Dermis microvascular lymphatic vessel endothelial cell (primary cell): ENCODE measurements around the gene GCAT. TPM values are rescaled to one million over a fixed set of nuclear protein-coding genes. Genes with fewer than 3 reads are reported as not detected.
"Not testable (repeated sequence)": the region's sequence is repeated elsewhere in the genome, so short reads cannot be mapped to it uniquely, and the experiment has no call there.

Experiments
- DNase-seq, 2 donors: peaks; one replicate each; pipeline versions ENCODE4 v3.0.0 to v3.0.0-alpha.2; 2010; ENCODE audit warnings: low read depth in 2 of 2
- total RNA-seq: library from RNA; depleted of rRNA; stranded (reverse); fragments of >200 nt; gene quantifications from 2 replicates; pipeline ENCODE4 v1.2.1, GENCODE V29; 2014

GCAT gene
- total RNA-seq, 1 donor from 2014 or later: 24.6 TPM

DNA sequence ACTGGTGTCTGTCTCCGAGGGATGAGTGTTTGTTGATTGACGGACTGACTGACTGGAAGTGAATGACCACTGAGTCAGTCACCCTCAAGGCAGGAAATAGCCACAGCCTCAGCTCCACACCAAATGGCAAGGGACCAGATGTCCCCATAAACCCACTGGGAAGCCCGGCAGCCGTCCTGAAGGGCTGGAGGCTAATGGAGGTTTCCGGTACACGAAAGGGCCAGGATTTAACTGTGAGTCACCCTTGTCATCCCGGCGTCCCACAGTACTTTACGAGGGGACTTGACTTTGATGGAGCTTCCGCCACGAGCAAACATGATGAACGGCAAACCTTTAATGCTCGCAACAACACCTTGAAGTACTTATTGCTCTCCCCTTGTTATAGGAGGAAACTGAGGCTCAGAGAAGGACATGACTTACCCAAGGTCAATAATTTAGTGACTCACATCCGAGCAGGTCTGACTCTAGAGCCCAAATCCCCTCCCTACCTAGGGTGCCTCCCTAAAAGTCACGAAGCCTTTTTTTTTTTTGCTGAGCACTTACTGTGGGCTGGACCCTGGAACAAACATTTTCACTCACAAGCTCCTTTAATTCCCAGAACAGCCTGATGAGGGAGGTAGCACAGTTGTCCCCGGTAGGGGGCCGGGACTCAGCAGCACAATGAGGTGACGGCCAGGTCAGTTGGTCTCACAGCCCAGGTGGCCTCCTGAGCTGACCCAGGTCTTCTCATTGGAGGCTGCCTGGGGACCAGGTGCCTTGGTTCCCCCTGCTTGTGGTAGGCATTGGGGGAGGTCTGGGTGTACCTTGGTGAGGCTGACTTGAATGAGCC lies 25.2 kb upstream of the GCAT start:
- peak in 1 of 2 donors; percentile 73 for DNase-seq

DNA sequence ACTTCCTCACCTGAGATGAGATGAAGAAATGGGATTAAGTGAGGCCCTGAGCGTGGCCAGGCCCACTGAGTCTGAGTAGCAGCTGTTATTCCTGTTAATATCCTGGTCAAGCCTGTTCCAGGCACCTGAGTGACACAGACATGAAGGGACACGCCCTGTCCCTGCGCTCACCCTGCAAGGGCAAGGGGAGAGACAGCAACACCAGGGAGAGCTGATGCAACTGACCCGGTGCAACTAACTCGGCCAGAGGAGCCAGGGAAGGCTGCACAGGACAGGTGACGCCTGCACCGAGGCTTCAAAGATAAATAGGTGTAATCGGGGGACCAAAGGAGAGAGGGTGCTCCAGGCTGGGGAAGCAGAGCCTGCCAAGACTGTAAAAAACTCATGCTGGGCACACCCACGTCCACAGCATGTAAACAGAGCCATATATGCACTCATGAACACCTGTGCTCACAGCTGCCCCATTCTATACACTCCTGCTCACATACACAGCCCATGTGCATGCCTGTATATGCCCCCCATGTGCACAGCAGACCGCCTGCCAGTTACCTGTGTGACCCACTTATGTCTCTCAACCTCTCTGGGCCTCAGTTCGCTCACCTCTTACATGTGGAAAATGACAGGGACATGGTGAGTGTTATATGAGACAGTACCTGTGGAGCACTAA lies 22.8 kb upstream of the GCAT start:
- DNase-seq: no peak

DNA sequence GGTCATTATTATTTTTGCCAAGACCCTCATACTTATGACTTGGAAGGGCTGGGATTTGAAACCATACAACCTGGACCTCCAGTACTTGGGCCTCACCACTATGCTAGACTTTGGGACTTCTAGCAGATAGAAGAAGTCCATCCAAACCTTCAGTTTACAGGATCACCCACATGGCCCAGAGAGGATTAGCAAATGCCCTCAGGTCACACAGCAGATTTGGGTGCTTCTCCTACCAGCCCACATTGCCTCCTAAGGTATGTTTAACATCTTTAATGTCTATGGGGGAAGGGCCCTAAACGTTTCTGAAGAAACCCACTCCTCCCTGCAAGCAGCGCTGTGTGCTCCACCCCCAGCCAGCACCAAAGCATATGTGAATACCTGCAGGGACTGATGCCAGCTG lies 17.5 kb upstream of the GCAT start:
- no peak for DNase-seq

DNA sequence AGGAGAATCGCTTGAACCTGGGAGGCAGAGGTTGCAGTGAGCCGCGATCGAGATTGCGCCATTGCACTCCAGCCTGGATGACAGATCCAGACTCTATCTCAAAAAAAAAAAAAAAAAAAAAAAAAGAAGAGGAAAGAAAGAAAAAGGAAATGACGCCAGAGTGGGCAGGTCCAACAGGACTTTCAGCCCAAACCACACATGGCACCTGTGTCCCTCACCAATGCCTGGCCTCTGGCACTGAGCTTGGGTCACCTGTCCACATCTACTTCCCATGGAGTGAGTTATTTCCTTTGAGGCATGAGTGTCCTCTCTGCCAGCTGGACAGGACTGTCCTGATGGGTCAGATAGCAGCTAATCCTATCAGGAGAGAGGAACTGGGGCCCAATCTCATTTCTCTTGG lies 15.2 kb upstream of the GCAT start:
- no peak for DNase-seq

DNA sequence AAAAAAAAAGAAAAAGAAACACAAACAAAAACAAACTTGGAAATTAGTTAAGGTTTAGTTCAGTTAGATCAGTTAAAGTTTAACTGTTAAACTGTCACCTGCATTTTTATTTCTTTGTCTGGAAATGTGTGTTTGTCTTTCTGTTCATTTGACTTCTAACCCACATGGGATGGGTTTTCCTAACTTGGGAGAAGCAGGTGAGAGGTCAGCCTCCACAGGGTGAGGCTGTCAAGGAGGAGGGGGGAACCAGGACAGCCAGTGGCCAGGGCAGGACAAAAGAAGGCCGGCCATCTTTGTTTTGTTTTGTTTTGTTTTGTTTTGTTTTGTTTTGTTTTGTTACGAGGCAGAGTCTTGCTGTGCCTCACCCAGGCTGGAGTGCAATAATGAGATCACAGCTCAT lies 13.4 kb upstream of the GCAT start:
- no peak for DNase-seq

DNA sequence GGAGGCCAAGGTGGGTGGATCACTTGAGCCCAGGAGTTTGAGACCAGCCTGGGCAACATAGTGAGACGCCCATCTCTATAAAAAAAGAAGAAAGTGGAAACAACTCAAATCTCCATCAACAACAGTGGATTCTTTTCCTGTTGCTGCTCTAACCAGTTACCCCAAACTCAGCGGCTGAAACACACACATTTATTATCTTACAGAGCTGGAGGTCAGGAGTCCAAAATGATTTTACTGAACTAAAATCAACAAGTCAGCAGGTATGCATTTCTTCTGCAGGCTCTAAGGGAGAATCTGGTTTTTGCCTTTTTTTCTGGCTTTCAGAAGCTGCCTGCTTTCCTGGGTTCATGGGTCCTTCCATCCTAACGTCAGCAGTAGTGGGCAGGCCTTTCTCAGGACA lies 11.7 kb upstream of the GCAT start:
- DNase-seq: no peak

DNA sequence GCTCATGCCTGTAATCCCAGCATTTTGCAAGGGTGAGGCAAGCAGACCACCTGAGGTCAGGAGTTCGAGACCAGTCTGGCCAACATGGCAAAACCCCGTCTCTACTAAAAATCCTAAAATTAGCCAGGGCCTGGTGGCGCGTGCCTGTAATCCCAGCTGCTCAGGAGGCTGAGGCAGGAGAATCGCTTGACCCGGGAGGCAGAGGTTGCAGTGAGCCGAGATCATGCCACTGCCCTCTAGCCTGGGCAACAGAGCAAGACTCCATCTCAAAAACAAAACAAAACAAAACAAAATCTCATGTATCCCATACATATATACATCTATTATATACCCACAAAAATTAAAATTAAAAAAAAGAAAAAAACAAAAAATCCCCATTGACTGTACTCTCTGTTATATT lies 10.5 kb upstream of the GCAT start:
- not testable (repeated sequence) for DNase-seq

DNA sequence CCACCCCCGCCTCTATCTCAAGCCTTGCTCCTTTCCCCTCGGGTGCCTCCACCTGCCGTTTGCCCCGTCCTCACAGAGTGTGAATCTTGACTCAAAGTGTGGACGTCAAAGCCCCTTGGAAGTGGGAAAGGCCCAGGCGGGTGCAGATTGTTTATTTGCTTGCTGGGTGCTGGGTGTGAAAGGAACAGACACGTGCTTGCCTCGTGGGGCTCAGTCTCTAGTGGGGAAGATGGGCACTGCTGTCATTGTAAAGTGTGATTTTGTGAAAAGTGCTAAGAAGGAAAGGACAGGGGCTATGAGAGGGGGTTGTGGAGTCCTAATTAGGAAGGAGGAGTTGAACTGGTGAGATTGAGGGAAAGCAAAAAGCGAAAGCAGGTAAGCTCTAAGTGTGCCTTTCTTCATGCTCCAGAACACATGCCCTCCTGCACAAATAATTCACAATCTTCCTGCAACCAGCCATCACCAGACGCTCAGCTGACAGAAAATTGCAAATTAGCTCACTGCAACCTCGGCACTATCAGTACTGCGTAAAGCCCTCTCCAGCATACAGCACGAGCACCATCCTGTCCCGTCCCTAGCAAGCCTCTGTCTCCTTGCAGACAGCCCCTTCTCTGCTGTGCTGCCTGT lies 9.7 kb upstream of the GCAT start:
- DNase-seq: no peak

DNA sequence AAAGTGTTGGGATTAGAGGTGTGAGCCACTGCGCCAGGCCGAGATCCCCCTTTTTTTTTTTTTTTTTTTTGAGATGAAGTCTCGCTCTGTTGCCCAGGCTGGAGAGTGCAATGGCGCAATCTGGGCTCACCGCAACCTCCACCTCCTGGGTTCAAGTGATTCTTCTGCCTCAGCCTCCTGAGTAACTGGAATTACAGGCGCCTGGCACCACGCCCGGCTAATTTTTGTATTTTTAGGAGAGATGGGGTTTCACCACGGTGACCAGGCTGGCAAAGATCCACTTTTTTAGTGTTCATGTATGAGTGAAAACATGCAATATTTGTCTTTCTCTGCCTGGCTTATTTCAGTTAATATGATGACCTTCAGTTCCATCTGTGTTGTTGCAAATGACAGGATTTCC lies 7.8 kb upstream of the GCAT start:
- DNase-seq: not testable (repeated sequence)

DNA sequence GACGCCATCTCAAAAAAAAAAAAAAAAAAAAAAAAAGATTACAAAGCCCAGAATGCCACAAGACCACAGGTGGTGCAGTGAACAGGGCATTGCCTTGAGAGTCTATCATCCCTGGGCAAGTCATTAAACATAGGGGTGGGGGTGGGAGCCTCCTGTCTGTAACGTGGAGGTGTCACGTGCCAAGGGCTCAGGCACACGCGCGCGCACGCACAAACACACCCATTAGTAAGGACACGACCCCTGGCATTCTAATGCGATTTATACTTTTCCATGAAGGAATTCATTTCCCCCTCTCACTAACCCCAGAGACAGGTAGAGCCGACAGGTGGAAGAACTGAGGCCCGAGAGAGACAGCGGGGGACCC lies 5.8 kb upstream of the GCAT start:
- DNase-seq: no peak

DNA sequence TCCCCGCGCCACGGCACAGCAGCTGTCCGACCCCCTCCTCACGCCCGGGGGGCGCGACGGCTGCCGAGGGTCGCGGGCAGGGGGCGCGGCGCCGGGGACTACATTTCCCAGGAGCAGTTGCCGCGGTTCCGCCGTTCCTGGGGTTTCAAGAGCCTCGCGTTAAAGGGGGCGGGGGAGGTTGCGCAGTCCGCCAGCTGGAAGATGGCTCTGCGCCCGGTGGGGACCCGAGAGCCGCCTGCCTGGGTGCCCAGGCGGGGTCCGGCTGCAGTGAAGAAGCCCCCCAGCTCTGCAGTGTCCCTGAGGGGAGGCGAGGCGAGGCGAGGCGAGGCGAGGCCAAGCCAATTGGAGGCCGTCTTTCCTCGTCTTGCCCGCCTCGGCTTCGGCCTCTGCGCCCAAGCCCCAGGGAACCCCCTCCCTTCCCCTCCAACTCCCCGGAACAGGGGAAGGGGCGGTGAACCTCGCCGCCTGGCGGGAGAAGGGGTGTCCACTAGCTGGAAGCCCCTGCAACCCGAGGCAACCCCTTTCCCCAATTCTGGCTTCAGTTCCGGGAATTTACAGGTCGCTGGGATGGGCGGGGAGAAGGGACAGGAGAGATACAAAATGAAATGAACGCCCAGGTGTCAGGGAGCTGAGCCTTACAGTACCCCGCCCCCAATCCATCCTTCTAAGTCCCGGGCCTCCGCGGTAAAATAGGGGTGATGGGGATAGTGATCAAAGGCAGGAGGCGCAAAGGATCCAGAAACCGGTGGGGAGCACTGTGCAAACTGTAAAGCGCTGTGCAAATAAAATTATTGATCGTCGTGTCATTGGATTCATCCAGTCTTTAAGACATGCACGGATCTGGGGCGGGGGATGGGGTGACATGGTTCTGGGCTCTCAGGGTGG lies 5.2 kb upstream of the GCAT start:
- DNase-seq: peak in 1 of 2 donors; percentile 53

DNA sequence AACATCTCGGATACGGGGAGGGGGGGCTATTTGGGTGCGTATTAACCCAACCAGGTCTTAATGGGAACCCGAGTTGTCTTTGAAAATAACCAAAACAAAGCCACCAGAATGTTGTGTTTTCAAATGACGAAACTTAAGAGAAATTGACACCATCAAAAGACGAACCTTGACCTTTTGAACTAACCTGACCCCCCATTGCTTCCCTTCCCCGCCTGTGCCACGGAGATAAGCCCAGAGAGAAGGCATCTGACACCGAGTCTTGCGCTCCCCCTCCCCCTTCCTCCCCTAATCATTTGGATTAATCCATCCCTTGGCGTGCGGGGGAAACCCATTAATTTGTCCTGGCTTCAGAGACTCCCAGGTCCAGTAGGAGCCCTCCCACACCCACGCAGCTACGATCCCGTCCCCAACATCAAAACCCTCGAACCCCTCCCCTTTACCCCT lies 4.5 kb upstream of the GCAT start:
- DNase-seq: no peak

DNA sequence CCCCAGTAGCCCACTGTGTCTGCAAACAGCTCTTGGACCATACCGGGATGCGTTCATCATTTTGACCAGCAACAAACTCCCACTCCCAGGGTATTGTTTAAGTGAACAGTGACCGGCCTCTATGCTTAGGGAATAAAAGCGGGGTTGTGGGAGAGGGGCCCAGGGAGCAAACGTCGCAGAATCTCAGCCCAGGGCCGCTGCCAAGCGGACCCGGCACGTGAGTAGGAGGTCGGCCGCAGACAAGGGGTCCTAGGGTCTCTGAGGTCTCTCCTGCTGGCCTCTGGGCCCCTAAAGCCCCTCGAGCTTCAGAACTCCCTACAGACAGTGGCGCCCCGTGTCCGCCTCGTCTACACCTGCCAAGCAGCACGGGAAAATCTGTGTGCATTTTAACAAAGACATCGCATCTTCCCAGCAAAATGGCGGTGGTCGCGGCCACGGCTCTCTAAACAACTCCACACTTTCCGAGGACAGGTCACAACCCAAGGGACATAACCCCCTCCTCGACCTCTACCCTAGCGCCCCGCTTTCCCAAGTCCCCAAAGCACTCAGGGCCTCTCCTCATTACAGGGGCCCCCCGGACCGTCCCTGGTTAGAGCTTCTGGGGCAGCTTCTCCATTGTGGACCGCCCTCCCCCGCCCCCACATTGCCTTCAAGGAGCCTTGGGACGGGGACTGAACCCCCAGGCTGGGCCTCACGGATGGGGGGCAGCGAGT lies 3.9 kb upstream of the GCAT start:
- no peak for DNase-seq

DNA sequence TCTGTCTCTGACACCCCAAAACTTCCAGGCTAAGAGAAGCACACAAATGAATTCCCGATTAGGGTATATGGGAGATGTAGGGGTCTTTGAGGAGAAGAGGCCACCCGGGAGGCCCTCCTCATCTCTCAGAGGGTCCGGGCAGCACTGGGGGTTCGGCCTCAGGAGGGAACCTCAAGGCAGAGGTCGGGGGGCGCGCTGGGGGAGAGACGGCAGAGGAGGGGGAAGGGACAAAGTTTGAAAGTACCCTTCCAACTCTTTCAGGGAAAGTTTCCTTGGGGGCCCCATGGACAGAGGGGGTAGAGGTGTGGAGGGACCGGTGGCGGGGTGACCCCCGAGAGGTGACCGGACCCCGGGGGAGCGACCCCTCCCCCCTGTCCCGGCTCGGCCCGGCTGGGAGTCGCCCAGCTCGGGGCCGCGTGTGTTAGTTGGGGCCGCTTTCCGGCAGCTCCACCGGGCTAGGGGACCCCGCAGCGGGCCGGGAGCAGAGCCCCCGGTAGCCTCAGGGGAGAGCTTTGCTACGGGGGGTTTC lies 3.3 kb upstream of the GCAT start:
- no peak for DNase-seq

DNA sequence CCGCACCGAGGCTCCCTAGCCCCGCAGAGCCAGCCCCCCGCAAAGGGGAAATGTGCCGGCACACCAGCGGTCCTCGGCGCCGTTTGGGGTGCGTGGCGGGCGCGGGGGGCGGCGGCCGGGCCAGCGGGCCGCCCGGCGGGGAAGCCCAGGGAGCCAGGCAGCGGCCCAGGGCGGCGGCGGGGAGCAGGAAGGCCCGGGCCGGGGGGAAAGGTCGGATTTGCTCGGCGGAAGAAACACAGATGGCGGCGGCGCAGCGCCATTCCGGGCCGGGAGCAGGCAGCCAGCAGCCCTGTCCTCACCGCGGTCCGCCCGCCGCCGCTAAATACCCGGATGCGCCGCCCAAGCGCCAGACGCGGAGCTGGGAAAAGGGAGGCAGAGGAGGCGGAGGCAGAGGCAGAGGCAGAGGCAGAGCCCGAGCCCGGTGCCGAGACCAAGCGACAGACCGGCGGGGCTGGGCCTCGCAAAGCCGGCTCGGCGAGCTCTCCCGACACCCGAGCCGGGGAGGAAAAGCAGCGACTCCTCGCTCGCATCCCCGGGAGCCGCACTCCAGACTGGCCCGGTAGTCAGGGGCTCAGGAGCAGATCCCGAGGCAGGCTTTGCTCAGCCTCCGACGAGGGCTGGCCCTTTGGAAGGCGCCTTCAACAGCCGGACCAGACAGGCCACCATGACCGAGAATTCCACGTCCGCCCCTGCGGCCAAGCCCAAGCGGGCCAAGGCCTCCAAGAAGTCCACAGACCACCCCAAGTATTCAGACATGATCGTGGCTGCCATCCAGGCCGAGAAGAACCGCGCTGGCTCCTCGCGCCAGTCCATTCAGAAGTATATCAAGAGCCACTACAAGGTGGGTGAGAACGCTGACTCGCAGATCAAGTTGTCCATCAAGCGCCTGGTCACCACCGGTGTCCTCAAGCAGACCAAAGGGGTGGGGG lies 2.6 kb upstream of the GCAT start:
- peak; percentile 61 to 88 for DNase-seq

DNA sequence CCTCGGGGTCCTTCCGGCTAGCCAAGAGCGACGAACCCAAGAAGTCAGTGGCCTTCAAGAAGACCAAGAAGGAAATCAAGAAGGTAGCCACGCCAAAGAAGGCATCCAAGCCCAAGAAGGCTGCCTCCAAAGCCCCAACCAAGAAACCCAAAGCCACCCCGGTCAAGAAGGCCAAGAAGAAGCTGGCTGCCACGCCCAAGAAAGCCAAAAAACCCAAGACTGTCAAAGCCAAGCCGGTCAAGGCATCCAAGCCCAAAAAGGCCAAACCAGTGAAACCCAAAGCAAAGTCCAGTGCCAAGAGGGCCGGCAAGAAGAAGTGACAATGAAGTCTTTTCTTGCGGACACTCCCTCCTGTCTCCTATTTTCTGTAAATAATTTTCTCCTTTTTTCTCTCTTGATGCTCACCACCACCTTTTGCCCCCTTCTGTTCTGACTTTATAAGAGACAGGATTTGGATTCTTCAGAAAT lies 1.9 kb upstream of the GCAT start:
- no peak for DNase-seq

DNA sequence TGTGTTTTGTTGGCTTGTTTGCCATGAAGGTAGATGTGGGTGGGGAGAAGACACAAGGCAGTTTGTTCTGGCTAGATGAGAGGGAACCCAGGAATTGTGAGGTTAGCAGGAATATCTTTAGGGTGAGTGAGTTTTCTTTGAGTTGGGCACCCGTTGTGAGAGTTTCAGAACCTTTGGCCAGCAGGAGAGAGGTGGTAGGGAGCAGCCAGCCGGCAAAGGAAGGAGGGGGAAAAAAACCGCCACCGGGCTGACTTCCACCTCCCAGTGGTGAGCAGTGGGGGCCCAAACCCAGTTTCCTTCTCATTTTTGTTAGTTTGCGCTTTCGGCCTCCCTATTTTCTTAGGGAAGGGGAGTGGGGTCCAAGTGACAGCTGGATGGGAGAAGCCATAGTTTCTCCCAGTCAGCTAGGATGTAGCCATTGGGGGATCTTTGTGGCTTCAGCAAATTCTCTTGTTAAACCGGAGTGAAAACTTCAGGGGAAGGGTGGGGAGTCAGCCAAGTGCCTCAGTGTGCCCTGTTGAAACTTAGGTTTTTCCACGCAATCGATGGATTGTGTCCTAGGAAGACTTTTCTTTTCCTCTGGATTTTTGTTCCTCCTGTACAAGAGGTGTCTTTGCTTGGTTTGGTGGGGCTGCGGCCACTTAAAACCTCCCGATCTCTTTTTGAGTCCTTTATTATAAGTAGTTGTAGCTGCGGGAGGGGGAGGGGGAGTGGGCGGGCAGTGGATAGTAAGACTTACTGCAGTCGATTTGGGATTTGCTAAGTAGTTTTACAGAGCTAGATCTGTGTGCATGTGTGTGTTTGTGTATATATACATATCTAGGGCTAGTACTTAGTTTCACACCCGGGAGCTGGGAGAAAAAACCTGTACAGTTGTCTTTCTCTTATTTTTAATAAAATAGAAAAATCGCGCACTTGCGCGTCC lies 1.1 kb upstream of the GCAT start:
- peak in 1 of 2 donors; percentile 36 for DNase-seq

DNA sequence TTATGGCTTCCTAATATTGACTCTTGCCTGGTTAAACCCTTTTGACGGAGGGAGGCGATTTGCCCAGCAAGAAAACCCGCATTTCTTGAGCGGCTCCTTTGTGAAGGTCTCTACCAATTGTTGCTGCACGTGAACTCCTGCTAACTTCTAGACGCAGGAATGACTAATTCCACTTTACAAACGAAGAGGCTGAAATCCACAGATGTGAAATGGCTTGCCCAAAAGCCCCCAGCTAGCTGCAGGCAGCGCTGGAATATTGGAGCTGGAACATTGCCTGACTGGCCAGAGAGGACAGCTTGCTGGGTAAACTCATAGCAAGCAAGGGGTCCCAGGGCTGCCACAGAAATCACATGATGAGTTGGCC lies 542 bp downstream of the GCAT start:
- DNase-seq: no peak
